ENCODE data around the gene ZBTB25.

ZBTB25 gene

GRCh38 chr14:64444140-64444539 lies 59.5 kb downstream of the ZBTB25 start:
- no peak for DNase-seq

- DNase-seq, result peak; percentile 34
Measured at GRCh38 chr14:64442300-64442988, 61.2 kb downstream of the ZBTB25 start.

- DNase-seq, result no peak
Measured at GRCh38 chr14:64440494-64440893, 63.1 kb downstream of the ZBTB25 start.

GRCh38 chr14:64439141-64439540 lies 64.5 kb downstream of the ZBTB25 start:
- DNase-seq, result no peak

GRCh38 chr14:64438181-64438841 lies 65.3 kb downstream of the ZBTB25 start:
- DNase-seq, result peak; percentile 14

- no peak for DNase-seq
Measured at GRCh38 chr14:64434528-64434927, 69.1 kb downstream of the ZBTB25 start.

GRCh38 chr14:64423987-64424386 lies 79.7 kb downstream of the ZBTB25 start:
- no peak for DNase-seq

GRCh38 chr14:64422756-64423155 lies 80.9 kb downstream of the ZBTB25 start:
- DNase-seq, result no peak

- no peak for DNase-seq
Measured at GRCh38 chr14:64422005-64422404, 81.6 kb downstream of the ZBTB25 start.

GRCh38 chr14:64421166-64421565 lies 82.5 kb downstream of the ZBTB25 start:
- DNase-seq, result peak; percentile 22

GRCh38 chr14:64419003-64419402 lies 84.6 kb downstream of the ZBTB25 start:
- no peak for DNase-seq

- DNase-seq, result no peak
Measured at GRCh38 chr14:64417771-64418125, 85.9 kb downstream of the ZBTB25 start.

GRCh38 chr14:64417055-64417770 lies 86.4 kb downstream of the ZBTB25 start:
- no peak for DNase-seq

GRCh38 chr14:64416348-64416932 lies 87.2 kb downstream of the ZBTB25 start:
- DNase-seq, result no peak

GRCh38 chr14:64412237-64412636 lies 91.4 kb downstream of the ZBTB25 start:
- DNase-seq, result no peak

- DNase-seq, result no peak
Measured at GRCh38 chr14:64411001-64411400, 92.6 kb downstream of the ZBTB25 start.

GRCh38 chr14:64410084-64410774 lies 93.4 kb downstream of the ZBTB25 start:
- DNase-seq, result peak; percentile 8

- DNase-seq, result no peak
Measured at GRCh38 chr14:64409126-64409920, 94.3 kb downstream of the ZBTB25 start.

GRCh38 chr14:64407329-64407728 lies 96.3 kb downstream of the ZBTB25 start:
- DNase-seq, result no peak

- no peak for DNase-seq
Measured at GRCh38 chr14:64405295-64405694, 98.3 kb downstream of the ZBTB25 start.

GRCh38 chr14:64401949-64402348 lies 101.7 kb downstream of the ZBTB25 start:
- DNase-seq, result no peak

Measured in right kidney (tissue), 1 donor.